ENCODE results near the gene MDGA2.
A peak's percentile ranks its signal among the peaks of the same experiment; 100 is the strongest.
"Not testable (repeated sequence)": the region's sequence is repeated elsewhere in the genome, so short reads cannot be mapped to it uniquely, and the experiment has no call there.

Gene MDGA2

DNA sequence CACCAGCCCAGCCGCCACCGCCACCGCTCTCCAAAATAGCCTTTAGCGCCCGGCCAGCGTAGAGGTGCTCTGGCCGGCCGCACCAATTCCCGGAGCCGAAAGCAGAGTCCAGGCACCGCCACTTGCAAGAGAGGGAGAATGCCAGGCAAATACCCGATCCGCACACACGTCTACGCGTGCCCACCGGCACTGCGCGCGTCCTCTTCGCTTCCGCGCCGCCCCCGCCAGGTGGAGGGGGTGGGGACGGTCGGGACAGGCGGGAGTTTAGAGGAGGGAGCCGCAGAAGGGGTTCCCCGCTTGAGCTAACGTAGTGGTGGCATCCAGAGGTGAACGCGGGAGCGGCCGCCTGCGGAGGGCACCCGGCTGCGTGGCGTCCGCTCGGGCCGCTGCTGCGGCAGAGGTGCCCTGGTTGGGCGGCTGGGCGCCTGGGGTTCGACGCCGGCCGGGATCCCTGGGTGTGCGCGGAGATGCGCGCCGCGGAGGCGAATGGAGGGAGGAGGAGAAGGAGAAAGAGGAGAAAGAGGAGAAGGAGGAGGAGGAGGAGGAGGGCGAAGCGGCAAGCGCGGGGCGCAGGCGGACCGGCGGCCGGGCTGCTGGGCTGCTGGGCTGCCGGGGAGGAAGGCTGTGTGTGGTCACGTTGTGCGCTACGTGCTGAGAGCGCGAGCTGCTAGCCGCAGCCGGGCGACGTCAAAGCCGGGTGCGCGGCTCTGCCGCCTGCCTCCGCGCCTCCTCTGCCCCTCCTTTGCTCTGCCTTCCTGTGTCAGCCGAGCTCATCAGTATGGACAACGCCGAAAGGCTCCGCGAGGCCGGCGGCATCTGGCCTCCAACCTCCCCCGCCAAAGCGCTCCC lies at the start of gene MDGA2:
Gene MDGA2 (minus strand): TSS at position 140 of the 849 bp plus-strand sequence.
- peak; percentile 18 for DNase-seq

DNA sequence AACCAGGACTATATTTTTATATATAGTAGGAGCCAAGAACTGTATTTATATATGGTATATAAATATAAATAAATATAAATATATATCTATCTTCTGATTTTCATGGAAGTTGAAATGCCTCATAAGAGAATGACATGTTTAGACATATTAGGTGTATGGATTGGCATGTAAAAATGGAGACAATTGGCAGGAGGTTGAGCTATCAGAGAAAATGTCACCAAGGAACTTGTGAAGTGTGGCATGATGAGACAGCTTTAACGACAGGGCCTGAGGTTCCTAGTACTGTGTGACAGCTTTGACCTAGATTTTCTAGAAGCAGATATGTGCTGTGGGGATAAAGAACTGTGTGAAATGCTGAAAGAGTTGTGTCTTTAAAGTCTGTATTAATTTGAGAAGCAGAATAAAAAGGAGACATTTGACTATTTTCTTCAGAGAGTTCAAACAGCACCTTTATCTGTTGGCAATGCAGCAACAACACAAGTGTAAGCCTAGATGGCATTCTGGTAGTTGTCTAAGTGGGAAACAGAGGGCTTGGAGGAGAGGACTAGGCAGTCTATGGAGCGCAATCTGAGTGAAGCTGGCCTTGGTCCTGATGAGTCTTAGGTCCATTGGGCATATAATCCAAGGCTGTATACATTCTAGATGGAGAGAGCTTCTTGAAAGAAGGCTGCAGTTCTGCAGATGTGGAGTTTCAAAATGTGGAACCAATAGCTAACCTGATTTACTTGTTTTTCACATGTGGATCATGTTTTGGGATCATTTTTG lies 47.7 kb upstream of the MDGA2 start:
- no peak for DNase-seq

DNA sequence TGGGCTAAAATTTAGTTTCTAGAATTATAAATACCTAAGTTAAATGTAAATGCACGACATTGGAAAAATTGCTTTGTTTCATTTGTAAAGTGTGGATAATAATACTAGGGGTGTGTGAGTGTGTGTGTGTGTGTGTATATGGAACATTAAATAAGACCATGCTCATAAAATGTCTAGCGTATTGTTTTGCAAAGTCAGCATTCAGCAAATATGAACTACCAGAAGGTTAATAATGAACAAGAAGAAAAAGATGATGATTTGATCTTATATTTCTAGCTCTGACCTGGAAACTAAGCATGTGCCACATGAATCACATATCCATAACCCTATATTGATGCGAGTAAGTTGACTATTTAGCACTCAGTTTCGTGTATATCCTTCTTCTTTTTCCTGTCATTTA lies 44.9 kb upstream of the MDGA2 start:
- DNase-seq, result no peak

DNA sequence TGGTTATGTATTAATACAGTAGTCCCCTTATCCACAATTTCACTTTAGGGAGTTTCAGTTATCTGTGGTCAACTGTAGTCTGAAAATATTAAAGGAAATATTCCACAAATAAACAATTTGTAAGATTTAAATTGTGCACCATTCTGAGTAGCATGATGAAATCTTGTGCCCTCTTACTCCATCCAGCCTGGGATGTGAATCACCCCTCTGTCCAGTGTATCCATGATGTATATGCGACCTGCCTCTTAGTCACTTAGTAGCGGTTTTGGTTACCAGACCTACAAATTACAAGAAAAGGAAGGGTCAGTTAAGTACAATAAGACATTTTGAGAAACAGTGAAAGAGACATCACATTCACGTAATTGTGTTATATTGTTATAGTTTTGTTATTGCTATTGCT lies 39.9 kb upstream of the MDGA2 start:
- DNase-seq, result peak; percentile 42

DNA sequence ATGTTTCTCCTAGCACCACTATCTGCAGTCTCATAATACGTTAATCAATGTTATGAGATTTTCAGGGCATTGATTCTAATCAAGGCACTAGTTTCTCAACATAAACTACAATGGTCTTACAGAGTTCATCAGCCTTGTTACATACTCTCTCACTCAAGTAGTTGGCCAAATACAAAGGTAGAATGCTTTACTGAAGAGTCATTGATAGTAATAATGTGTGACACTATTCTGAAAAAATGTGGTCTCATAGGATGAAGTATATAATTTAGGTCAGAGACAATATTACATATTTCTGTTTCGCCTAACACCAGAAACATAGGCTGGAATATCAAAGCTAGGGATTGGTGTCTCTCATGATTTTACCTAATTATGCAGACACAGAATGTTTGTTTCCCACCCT lies 35.2 kb upstream of the MDGA2 start:
- peak; percentile 9 for DNase-seq

DNA sequence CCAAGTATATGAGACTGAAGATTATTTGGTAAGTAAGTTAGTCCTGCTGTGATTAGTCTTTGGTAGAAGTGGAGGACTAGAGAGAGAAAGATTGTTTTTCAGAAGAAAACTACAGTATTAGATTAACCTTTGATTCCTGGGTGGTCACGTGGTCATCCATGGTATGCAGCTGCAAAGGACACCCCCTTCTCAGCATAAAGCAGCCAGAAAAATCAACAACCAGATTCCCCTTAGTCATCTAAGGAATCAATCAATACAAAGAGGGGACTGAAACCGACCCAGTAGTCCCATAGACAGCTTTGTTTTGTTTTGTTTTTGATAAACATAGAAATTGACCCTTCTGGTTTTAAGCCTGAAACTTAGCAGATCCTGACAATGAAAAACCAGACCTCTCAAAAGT lies 30.3 kb upstream of the MDGA2 start:
- no peak for DNase-seq

DNA sequence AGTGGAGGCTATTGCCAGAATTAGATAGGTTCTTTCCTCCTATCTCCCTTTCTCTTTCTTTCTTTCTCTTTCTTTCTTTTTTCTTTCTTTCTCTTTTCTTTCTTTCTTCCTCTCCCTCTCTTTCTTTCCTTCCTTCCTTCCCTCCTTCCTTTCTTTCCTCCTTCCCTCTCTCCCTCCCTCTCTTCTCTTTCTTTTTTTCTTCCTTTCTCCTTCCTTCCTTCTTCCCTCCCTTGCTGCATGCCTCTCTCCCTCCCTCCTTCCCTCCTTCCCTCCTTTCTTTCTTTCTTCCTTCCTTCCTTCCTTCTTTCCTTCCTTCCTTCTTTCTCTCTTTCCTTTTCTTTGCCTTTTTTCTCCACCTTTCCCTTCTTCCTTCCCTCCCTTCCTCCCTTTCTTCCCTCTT lies 16.4 kb upstream of the MDGA2 start:
- no peak for DNase-seq

DNA sequence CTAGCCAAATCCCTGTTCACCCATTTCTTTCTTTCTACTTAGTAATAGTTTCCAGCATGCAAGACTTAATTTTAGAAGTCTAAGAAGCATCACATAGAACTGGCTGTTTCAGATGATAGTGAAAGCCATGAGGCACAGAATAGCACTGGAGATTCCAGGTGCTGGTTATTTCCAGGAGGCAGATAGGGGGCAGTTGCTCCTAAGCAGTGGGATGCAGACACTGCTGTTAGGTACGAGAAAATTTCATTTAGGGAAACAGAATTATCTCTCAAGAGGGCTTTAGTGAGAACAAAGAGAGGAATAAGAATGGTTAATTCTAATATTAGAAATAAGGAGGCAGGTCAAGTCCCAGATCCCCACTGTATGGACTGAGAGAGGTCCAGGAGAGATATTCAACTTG lies 3.6 kb upstream of the MDGA2 start:
- no peak for DNase-seq

DNA sequence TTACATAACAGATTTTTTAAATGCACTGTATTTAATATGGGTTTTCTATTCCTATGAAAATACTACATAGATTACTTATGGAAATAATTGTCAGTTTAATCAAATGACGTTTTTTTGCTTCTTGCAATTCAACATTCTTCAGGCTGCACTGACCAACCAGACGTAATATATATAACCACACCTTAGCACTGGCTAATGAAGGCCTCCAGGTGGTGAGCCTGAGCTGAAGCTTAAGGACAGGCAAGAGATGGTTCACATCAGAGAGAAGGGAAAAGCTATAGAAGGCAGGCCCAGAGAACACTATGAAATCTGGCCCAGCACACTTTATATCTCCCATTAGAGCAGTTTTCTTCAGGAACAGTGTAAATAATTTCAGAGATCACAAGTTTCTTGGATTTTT lies 2.8 kb upstream of the MDGA2 start:
- no peak for DNase-seq

DNA sequence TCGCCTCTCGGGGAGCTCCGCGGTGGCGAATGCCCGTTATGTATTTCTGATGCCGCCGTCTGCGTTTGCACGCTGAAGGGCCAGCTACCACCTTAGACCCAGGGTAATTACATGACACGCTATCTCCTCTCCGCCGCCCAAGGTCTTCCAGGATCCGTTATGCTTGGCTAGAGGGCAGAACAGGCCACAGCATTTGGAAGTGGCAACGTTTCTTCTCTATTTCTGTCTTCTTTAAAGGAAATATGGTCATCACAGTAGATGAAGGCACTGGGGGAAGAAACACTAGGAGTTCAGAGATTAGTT lies 861 bp upstream of the MDGA2 start:
- no peak for DNase-seq

DNA sequence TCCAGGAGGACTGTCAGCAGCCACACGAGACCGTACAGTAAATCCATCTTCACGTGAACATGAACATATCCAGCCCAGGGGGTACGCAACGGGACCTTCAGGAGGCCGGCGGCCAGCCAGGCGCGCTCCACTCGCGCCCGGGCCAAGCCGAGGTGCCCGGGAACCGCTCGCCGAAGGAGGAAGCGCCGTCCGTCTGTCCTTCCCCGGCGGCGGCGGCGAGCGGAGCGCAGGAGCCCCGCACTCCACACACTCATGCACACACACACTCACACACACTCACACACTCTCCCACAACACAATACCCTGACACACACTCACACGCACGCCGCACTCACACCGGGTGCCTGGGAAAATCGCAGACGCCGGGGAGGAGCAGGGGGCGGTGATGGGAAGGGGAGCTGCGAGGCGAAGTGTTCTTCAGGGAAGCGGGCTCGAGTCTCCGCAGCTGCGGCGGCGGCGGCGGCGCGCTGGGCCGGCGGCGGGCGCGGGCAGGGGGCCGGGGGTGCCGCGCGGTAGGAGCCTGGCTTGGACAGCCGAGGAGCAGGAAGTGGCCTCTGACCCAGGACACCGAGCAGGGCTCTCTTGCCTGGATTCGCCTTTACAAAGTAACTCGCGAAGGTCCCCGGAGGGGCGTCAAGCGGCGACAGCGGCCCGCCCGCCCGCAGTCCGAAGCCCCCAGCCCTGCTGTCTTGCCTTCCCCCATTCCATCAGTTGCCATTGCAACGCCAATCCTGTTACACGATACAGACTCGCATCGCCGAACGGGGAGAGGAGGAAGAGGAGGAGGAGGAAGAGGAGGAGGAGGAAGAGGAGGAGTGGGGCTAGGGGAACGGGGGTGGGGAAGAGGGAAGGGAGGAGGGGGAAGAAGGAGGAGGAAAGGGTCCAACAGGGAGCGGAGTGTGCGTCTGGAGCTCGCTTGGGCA lies 601 bp downstream of the MDGA2 start:
- DNase-seq, result no peak

DNA sequence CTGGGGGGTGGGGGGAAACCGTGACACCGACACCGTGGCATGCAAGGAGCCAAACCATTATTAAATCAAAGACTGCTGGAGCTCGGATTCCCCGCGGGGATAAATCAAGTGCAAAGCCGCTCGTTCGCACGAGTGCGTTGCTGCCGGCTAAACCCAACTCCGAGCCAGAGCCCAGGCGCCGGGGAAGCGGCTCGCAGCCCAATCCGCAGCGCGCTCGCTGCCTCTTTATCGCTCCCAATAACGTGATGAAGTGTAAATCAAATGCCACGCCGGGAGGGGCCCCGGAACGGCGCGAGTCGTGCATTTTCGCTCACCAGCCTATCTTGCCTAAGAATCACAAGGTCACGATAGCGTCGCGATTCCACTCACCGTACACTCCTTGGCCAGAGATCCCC lies 1.3 kb downstream of the MDGA2 start:
- no peak for DNase-seq

DNA sequence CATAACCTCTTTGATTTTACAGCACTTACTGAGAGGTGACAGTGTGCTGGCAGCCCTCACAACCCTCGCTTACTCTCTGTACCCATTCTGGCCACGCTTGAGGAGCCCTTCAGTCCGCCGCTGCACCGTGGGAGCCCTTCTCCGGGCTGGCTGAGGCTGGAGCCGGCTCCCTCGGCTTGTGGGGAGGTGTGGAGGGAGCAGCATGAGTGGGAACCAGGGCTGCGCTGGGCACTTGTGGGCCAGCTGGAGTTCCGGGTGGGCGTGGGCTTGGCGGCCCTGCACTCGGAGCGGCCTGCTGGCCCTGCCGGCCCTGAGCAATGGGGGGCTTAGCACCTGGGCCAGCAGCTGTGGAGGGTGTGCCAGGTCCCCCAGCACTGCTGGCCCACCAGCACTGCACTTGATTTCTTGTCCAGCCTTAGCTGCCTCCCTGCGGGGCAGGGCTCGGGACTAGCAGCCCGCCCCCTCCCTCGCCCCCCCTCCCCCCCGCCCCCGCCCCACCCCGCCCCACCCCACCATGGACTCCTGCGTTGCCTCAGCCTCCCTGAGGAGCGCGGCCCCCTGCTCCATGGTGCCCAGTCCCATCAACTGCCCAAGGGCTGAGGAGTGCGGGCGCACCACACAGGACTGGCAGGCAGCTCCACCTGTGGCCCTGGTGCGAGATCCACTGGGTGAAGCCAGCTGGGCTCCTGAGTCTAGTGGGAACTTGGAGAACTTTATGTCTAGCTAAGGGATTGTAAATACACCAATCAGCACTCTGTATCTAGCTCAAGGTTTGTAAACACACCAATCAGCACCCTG lies 9.9 kb downstream of the MDGA2 start:
- DNase-seq, result no peak

DNA sequence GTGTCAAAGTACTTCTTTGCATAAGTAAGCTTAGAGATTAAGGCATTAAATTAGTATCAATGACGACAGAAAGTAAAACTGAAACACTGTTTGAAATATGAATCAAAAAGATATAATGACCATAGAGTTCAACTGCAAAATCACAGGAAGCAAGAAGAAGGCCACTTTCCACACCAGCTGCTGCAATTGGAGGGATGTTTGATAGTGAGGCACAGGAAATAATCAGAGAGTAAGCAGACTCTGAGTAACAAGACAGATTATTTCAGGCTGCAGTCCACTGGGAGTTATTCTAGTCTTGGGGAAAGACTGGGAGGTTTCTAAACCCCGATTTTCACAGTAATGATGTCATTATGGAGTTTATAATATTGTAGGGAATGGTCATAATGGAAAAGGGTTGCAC lies 12.9 kb downstream of the MDGA2 start:
- DNase-seq, result no peak

DNA sequence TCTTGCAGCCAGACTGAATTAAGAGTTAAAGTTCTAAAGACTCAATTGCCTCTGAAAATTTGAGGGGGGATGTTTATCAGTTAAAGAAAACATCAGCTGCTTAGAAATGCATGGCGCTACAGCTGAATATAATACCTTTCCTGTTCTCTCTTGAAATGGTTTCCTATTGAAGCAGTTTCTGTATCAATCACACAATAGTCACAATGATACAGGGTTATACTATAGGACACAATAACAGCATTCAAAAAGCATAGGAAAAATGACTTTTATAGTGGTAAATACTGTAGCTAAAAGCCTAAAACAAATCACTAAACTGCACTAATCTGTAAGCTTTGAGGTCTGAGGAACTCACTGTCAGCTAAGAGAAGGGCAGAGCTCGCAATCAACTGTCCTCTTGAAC lies 15.2 kb downstream of the MDGA2 start:
- DNase-seq, result no peak

DNA sequence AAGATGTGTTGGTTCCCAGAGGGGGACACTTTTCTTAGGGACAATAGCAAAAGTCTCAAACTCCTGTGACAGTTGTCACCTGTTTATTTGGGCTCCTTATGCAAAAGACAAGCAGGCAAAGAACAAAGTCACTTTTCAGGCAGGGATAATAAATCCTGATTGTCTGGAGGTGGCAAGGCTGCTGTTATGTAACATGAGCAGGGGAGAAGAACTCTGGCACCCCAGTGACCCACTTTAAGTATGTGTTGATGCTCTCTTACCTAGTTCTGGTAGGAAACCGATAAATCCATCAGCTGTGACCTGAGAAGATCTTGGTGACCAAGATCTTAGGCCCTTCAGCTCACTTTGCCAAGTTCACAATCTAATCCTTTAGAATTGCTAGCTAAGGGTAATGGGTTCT lies 17.4 kb downstream of the MDGA2 start:
- no peak for DNase-seq

DNA sequence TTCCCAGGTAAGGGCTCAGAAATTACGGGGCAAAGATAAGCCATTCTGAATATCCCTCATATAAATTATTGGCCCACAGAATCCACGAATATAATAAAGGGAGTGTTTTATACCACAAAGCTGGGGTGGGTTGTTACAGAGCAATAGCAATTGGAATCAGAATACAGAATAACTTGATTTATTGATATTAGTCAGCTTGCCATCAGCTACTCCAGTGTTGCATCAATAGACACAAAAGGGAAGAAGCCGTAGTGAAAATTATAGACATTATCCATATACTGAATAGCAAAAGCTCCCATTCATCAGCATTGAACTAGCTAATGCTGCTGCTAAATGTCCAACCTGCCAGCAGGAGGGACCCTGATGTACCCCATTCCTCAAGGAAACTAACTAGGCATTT lies 18.3 kb downstream of the MDGA2 start:
- DNase-seq, result no peak

DNA sequence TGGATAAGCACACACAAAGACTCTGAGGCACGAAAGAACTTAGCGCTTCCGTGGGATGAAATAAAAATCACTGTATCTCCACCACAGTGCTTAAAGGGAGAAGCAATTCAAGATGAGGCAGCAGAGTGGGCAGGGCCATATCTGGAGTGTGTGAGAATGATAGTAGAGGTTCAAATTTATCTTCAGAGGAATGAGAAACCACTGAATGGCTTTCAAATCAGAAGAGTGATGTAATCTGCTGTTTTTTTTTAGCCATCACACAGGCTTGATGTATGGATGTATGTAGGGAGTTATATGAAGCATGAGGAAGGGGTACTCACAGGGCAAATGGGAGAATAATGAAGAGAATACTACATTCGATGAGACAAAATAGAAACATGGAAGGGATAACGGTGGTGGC lies 24.1 kb downstream of the MDGA2 start:
- DNase-seq, result no peak

DNA sequence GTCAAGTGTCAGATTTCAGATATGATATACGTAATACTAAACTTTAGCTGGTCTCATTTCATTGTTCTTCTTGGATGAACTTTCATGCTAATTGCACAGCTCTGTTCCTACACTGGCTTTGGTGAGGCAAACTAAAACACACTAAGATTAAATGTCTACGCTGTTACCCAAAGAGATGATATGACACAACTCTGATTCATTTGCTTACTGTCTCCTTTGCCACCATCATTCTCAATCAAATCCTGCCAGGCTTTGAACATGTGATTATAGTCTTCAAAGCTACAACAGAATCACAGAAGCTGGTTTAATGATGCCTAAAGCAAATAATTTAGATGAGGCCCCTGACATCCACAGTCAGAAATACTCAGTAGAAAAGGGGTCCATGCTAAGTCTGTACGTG lies 37.7 kb downstream of the MDGA2 start:
- DNase-seq, result no peak

DNA sequence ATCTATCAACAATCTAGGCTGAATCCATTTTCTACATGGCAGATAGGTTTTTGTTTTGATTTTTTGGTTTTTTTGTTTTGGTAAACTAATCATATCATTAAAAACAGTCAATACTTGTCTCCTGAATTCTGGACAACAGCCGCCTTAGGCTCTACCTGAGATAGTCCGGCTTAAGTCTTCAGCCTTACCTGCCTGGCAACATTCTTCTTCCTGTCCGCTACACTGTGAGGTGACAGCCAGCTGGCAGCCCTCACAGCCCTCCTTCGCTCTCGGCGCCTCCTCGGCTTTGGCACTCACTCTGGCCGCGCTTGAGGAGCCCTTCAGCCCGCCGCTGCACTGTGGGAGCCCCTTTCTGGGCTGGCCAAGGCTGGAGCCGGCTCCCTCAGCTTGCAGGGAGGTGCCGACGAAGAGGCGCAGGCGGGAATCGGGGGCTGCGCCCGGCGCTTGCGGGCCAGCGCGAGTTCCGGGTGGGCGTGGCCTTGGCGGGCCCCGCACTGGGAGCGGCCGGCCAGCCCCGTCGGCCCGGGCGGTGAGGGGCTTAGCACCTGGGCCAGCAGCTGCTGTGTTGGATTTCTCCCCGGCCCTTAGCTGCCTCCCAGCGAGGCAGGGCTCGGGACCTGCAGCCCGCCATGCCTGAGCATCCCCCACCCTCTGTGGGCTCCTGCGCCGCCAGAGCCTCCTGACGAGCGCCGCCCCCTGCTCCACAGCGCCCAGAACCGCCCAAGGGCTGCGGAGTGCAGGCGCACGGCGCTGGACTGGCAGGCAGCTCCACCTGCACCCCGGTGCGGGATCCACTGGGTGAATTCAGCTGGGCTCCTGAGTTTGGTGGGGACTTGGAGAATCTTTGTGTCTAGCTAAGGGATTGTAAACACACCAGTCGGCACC lies 49.0 kb downstream of the MDGA2 start:
- DNase-seq, result no peak

DNA sequence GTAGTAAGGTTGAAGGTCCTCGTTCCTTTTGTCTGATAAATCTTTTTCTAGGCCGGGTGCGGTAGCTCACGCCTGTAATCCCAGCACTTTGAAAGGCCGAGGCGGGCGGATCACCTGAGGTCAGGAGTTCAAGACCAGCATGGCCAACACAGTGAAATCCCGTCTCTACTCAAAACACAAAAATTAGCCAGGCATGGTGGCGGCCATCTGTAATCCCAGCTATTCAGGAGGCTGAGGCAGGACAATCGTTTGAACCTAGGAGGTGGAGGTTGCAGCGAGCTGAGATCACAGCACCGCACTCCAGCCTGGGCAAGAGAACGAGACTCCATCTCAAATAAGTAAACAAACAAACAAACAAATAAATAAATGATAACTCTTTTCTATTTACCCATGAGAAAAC lies 51.3 kb downstream of the MDGA2 start:
- DNase-seq, result not testable (repeated sequence)

DNA sequence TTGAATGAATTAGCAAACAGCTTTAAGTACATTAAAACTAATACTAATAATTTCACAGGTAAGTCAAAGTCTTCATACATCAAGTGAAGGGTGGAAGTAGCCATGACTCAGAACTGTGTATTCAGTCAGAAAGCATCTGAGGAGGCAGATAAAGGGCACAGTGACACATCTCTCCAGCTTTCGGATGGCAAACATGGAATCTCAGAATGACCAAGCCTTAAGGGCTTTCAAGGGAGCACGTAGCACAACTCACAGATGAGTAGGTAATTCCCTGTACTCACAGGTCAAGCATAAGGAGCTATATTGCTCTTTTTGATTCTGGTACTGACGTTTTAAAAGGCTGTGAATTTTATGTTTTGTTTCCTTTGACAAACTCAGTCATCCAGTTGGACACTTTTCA lies 56.0 kb downstream of the MDGA2 start:
- no peak for DNase-seq
